Measurements from ENCODE around the gene LEFTY1.
"Not testable (repeated sequence)": the region's sequence is repeated elsewhere in the genome, so short reads cannot be mapped to it uniquely, and the experiment has no call there.

LEFTY1 gene

DNA sequence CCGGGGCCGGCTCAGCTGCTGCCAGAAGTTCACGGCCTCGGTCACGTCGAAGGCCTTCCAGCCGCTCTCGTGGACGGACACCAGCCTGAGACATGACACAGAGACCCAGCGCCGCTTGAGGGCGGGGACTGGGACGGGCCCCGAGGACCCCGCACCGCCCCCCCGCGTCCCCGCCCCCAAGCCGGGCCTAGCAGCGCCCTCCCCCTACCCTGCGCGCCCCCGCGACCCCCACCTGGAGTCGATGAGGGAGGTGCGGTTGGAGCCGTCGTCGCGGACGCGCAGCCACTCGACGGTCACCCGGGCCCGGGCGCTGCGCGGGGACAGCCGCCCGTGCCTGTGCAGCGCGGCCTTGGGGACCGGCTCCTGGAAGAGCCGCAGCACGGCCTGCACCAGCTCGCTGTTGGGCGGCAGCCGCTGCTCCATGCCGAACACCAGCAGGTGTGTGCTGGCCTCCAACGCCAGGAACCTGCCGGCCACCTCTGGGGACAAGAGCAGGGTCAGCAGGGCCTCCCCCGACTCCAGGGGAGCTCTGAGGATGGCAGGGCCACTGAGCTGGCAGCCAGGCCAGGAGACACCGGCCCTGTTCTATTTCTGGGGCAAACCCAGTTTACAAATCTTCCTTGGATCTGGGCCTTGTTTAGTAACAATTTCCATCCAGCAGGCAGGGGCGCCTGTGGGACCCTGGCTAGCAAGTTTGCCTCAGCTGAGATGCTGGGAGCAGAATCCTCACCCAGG, 1.2 kb downstream of the LEFTY1 start:
- DNase-seq (ENCODE audit: low spot score) = not testable (repeated sequence)

DNA sequence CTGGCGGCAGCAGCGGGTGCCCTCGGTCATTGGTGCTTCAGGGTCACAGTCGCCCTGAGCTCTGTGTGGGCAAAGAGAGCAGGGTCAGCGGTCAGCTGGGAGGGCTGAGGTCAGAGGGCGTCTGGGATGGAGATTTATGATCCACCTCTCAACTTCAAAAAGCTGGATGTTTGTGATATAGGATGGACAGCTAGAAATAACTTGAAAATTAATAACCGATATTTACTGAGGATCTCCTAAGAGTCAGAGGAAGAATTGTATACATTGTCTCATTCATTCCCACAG, 2.0 kb downstream of the LEFTY1 start:
- DNase-seq (ENCODE audit: low spot score) = no peak

DNA sequence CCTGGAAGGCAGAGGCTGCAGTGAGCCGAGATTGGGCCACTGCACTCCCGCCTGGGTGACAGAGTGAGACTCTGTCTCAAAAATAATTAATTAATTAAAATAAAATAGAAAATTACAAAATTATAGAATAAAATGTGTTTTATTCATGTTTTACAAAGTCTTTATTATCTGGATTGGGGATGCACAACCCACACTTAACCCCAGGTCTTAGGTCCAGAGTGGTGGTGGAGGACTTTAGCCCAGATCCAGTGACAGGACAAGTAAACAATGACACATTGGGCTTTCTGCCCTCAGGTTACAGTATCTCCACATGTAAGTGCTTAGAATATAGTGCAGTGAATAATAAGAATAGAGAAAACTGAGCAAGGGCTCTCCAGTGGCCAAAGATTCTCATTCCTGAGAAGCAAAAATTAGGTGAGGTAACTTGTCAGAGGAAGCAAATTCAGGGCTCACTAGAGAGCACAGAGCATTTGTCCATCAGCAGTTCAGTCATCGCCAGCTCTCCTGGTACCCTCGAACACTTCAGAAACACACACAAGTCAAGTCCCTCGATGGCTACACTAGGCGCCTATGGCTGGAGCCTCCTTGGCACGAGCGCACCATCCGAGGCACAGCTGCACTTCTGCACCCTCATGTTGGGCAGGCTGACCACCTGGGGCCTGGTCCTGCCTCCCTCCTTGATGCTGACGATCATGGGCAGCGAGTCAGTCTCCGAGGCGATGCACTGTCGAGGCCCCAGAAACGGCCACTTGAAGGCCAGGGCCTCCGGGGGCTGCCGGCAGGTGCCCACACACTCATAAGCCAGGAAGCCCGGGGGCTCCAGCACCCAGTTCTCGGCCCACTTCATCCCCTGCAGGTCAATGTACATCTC, 2.6 kb downstream of the LEFTY1 start:
- DNase-seq (ENCODE audit: low spot score) = no peak

DNA sequence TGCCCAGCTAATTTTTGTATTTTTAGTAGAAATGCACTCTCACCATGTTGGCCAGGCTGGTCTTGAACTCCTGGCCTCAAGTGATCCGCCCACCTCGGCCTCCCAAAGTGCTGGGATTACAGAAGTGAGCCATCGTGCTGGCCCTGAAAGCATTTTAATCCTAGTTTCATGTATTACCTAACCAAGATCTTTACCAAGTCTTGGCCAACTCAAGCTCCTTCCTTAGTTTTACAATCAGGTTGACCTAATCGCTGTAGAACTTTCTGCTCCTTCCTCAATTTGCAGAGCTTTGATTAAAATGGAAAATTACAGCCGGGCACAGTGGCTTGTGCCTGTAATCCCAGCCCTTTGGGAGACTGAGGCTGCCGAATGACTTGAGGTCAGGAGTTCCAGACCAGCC, 3.6 kb downstream of the LEFTY1 start:
- no peak for DNase-seq (ENCODE audit: low spot score)

DNA sequence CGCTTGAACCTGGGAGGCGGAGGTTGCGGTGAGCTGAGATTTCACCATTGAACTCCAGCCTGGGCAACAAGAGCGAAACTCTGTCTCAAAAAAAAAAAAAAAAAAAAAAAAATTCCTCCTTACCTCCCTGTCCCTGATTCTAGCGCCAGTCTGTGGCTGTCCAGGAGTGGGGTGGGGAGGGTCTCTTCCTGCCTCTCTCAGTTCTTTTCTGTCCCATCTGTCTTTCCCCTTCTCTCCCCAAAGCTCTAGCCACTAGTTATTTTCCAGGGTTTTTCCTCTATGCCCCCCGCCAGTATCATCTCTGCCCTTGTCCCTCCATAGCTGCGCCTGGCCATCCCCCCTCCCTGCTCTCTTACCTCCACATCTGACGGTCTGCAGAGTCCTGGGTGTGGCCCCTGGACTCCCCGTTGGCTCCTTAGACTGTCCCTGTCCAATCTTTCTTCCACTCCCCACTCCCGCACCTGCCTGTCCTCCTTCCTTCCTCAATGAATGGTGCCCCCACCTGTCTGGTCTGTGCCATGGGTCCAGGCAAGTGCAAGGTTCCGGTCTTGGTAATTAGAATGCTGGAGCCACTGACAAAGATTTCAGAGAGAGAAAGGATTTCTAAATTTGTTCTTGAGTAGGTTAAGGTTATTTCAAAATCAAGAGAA, 5.2 kb downstream of the LEFTY1 start:
- DNase-seq (ENCODE audit: low spot score) = no peak

DNA sequence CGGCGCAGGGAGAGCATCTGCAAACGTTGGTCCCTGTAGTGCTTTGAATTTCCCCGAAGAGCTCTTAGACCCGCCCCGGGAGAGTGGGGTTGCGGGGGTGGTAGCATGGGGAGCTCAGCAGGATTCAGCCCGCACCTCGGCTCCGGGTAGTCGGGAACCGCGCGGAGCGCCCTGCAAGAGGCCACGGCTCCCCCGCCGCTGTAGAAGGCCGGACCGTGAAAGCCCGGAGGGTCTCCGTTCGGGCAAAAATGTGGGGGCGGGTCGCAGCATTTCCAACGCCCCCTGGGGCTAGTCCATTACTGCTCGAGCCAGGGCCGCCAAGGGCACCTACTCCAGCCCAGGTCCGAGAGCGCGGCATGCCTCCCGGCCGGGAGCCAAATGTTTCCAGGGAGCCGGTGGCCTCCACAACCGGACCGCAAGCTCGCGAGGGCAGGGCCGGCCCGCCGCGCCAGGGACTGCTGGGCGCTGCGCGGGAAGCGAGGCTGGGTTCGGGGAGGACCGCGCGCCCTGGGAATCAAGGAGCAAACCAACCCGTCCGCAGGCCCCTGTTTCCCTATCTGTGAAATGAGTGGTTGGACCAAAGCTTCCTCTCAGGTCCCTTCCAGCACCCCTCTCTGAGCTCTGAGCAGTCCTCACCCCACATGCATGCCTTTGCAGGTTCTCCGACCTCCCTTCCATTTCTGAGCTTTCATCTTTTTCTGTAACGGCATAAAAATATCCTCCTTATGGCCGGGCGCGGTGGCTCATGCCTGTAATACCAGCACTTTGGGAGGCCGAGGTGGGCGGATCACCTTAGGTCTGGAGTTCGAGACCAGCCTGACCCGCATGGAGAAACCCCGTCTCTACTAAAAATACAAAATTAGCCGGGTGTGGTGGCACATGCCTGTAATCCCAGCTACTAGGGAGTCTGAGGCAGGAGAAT, 6.0 kb downstream of the LEFTY1 start:
- no peak for DNase-seq (ENCODE audit: low spot score)

DNA sequence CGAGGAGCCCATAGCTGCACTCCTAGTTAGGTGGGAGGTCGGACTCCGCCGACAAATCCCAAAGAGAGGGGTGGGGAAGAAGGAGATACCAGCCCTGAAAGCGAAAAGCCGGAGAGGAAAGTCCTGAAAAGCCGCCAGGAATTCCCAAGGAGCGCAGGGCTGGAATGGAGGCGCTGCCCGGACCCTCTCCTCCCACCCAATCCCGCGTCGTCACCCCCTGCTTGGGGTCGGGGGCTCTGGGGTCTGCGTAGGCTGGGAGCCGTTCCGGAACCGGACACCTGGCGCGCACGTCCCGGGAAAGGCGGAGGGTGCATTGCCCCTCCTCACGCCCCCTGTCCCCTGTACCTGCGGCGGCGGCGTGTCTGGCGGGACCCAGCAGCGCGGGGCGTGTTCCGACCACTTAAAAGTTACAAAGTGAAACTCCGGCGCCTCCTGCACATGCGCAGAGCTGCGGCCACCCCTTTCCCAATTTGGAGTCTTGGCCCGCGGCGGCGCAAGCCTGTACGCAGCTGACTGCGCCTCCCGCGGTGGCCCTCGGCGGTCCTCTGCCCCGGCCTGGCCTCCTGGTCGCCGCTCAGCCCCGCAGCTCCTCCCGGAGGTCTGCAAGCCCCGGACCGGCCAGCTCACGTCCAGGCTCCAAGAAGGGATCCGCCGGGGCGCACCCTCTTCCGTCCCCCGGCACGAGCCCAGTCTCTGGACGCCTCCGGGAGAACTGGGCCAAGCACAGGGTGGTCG, 6.8 kb downstream of the LEFTY1 start, which contains the start of gene TMEM63A:
Gene TMEM63A, minus strand, starts transcription at position 422 of the 735 bp plus-strand sequence. CDS start 4,800 bp downstream, outside the sequence.
- DNase-seq (ENCODE audit: low spot score) = peak; percentile 83

DNA sequence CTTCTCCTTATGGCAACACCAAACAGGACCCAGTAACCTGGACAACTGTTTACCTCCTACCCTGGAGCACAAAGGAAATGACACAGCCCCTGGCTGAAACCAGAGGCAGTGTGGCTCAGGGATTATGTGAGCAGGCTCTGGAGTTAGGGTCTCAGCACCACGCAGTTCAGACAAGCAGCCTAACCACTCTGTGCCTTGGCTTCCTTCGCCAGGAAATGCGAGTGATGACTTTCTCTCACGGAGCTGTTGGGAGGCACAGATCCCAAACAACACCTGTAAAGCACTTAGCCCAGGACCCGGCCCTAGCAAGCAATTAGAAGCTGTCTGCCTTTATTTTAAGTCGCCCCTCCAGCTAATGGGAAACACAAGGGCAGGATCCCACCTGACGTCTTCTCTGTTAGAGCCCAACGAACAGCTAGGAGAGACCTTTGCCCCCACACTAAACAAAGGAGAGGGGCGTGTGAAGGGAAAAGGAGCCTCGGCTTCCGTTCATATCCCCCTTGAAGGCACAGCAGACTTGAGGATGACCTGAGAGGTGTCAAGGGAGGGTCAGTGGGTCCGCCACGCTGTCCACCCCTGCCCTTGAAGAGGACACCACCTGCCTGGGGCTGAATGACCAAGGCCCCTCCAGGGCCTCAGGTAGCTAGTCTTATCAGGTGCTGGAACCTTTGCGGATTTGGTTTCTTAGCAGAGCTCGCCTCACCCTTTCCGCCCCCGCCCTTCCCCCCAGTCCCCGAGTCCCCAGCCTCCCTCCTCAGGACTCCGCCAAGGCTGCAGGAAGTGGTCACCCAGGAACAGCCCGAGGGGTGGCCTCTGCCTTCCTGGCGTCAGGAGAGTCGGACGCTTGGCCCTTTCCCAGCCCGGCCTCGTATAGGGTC, 7.6 kb downstream of the LEFTY1 start:
- DNase-seq (ENCODE audit: low spot score) = peak; percentile 20

DNA sequence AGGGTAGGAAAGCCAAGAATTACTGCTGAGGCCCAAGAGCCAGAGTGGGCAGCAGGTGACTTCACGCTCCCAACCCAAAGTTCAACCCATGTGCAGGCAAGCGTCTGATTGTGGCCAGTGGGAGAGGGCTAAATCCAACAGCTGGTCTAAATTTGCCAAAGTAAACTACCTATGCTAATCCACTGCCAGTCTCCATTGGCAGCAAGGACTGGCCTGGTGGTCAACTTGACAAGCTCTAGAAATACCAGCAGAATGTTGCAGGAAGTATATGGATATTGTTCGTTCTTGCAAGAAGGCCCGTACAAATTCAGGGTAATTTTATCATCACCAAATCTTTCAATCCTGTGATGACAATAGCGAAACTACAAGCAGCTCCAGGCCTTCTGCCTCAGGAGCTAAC, 8.3 kb downstream of the LEFTY1 start:
- no peak for DNase-seq (ENCODE audit: low spot score)

DNA sequence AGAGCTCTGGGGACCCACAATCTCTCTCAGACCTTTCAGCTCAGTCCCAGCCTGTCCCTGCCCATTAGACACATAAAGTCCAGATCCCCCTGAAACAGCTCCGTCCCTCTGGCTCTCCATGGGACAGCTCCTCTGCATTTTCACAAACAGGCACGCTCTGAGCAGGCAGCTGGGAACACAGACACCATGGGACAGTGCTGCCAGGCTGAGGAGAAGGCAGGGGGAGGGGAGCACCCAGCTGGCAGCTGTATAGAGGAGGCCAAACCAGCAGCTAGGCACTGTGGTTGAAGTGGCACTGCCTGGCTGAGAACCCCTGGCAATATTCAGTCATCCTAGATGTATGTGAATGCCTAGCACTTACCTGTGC, 8.7 kb downstream of the LEFTY1 start:
- no peak for DNase-seq (ENCODE audit: low spot score)

DNA sequence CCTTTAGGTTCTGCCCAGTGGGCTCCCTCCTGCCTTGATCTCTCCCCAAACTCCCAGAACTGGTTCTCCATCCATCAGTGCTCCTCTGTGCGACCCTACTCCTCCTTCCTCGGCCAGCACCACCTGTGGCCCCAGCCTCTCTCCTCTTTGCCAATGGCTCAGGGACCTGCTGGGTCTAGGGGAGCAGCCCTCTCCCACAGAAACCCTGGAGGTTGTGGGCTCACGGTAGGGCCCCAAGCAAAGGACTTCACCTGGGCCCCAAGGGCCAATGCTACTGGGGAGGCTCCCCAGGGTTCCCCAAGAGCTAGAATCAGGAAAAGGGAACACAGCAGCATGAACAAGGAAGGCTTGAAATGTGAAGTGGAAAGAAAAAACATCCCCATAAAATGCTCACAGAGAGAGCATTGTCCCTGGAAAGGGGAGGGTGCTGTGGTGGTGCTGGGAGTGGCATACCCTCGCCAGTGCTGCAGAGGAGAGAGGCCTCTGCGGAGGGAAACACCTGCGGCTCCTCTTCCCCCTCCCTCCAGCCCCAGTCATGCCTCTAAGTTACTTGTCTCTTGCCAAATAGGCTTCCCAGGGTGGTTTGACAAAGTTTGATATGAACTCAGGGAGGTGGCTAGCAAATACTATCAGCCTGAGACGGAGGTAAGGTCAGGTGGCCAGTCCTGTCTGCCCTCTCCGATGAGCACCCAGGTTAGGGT, 9.3 kb downstream of the LEFTY1 start:
- no peak for DNase-seq (ENCODE audit: low spot score)

DNA sequence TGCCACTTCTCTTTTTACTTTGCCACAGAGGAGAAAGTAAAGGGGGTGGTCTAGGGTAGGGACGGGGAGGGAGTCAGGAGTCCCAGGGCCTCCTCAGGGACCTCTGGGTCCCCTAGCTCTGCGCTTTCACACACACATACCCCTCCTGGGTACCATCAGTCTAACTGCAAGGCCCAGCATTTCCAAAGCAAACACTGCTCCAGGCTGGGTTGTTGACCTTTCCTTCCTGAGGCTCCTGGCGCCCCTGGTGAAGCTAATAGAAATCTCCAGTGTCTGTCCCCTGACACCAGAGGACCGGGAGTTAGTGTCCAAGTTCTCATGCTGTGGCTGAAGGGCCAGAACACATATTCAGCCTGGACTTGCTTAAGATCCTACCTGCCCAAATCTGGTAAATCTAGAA, 10.7 kb downstream of the LEFTY1 start:
- no peak for DNase-seq (ENCODE audit: low spot score)

DNA sequence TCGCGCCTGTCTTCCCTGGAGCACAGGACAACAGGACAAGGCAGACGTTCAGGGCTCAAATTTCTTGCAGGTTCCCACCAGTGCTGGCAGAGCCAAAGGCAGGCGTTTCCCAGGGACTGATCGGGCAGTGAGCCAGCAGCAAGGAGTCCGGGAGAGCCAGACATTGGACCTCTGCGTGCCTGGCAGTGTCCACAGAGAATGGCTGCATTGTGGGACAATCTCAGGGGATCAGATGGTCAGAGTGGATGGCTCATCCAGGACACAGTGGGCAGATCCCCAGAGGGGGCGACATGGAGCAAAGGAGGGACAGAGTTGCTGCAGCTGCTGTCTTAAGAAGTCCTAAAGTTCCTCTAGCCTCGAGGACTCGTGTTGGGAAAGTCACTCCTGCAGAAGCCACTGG, 11.4 kb downstream of the LEFTY1 start:
- DNase-seq (ENCODE audit: low spot score) = peak; percentile 51

DNA sequence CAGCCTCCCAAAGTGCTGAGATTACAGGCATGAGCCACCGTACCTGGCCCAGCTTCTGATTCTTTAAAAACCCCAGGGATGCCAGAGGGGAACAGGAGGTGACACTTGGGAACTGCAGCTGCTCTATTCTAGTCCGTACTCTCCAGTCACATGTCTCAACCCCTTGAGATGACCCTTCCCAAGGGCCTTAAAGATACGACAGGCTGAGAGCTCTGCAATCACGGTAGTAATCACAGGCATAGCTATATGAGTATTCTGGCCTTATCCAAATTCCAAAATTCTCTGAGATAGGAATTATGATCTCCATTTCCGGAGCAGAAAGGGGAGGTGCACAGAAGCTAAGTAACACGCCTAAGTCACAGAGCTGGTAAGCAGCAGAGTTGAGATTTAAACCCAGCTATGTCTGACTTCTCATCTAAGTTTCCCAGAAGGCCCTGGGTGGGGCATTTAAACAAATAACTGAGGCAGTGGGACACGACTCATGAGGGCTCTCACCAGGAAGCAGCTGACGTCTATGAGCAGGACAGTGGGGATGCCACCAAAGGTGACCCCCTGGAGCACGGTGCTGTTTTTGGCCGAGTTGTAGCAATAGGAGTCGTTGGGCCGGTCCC, 11.9 kb downstream of the LEFTY1 start:
- no peak for DNase-seq (ENCODE audit: low spot score)

DNA sequence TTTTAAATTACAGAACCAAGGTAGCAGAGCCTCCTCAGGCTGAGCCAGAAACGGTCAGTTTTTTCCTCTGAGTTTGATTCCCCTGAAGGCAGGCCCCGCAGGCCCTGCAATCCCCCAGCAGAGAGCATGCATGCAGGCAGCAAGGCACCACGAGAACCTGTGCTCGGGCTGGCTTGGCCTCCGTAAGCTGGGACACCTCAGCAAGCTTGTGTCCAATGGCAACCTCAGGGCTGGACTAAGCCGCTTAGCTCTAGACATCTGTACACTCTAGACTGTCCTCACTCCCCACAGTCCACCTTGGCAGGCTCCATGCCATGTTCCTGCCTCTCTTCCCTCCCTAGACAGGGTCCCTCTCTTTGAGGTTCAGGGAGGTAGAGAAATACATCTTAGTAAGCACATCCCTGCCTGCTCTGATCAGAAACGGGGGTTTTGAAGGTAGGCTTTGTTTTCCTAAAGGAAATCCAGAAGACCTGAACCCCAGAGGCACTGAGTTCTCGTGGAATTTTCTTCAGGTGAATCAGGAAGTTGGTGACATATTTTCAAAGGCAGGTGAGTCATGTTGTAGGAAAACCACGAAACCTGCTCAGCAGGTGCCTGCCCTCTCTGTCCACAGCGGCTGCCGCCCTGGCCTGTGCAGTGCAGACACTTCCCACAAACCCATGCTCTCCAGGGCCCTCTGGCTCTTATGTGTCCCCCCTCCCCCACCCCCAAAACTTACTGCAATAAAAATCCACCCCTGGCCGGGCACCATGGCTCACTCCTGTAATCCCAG, 13.7 kb downstream of the LEFTY1 start:
- DNase-seq (ENCODE audit: low spot score) = no peak

DNA sequence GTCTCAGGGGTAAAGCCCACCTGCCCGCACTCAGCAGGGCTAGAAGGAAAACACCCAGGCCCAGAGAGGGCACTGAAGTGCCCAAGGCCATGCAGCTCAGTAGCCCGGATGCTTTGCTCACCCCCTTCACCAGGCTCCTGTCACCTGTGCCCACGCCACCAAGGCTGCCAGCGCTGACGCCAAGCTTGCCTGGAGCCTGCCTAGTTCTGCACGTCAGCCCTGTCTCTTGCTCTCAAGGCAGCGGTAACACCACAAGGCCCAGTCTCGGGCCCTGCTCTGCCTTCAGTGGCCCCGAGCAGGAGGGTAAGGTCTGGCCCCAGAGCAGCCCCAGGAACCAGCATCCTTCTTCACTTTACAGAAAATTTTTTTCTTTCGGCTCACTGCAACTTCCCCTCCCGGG, 14.5 kb downstream of the LEFTY1 start:
- DNase-seq (ENCODE audit: low spot score) = no peak

DNA sequence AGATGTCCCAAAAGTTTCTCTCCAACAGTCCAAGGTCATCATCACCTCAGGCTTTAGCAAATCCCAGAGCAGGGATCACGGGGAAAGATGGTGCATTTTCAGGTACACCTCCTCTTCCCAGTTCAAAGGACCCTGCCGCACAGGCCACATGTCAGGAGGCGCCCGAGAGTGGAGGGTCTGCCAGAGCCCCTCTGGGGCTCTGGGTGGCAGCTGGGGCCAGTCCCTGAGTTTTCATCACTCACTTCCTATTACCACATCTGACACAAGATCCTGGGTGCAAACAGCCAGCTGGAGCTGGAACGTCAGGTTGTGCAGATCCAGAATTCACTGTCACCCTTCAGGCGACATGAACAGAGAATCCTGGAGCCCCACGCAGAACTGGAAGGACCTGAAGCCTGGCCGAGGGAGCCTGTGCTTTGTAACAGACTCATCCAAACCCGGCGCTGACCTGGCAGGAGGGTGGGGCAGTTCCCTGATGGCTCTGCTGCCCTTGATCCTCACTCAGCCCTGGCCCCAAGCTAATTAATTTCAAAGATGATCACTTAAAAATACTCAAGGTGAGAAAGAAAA, 15.6 kb downstream of the LEFTY1 start:
- DNase-seq (ENCODE audit: low spot score) = no peak

DNA sequence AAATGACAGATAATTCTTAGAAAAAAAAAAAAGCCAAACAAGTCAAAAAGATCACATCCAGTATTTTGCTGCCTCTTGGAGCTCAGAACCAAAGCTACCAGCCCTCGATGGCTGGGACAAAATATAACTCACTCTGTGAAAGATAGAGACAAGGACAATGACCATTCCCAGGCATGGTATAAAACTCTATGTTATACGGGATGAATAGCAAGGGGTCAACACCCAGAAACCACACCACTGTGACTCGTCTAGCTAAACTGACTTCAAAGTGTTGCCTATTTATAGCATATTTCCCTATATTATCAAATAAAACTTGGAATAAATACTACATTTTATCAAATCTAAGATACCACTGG, 16.9 kb downstream of the LEFTY1 start:
- DNase-seq (ENCODE audit: low spot score) = no peak

Data from NAMALWA (cell line).